Epidermal melanocyte (primary cell): ENCODE results near the gene PAAF1.
"Not testable (repeated sequence)": the region's sequence is repeated elsewhere in the genome, so short reads cannot be mapped to it uniquely, and the experiment has no call there.

Experiments used
- DNase-seq: peaks from one replicate; pipeline ENCODE4 v3.0.0; 2011; ENCODE audit warnings: low spot score; ENCODE audit not compliant: insufficient read length

PAAF1 gene

DNA sequence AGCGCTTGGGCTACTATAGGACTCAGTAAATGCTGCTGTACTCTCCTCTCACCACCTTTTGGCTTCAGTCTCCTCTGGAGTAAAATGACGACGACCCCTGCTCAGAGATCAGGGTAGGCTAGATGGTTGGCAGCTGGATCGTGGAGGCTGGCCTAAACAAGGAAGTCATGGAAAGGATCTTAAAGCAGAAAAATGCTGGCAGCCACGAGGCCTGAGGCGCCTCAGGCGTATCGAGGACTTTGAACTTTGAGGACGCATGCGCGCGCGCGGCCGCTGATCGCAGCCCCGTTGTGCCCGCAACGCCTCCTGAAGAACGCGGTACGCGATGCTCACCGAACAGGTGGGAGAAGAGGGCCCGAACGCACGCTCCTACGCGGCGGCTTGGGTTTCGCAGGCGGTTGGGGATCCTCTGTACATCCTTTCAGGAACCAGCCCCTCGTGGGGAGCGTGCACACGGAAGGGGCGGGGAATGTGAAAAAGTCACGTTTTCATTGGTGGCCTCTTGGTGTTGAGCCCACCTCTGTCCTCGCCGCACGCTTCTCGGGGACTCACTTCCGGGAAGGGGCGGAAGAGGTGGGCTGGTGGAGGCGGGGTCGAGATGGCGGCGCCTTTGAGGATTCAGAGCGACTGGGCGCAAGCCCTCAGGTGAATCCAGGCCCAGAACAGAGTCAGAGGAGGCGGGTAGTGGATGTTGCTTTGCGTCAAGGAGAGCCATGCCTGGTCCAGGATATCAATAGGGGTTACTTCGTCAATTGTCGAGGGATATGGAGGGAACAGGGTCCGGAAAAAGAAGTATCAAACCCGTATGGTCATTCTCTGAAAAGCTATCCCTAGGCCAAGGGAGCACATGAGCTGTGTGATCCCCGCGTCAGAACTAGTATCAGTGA is at the start of gene PAAF1, which contains the start of gene COA4:
Gene PAAF1 (plus strand): TSS at position 576 of the 887 bp plus-strand sequence. CDS start 23 bp downstream, at position 599.
Gene COA4 (minus strand): TSS at position 423 of the 887 bp plus-strand sequence. CDS start 3,468 bp downstream, outside the sequence.
- DNase-seq: peak; percentile 84

- DNase-seq: no peak
Observed at GRCh38 chr11:73830261-73830660, 46.5 kb upstream of the PAAF1 start.

GRCh38 chr11:73833067-73833466 is 43.7 kb upstream of the PAAF1 start:
- no peak for DNase-seq

DNA sequence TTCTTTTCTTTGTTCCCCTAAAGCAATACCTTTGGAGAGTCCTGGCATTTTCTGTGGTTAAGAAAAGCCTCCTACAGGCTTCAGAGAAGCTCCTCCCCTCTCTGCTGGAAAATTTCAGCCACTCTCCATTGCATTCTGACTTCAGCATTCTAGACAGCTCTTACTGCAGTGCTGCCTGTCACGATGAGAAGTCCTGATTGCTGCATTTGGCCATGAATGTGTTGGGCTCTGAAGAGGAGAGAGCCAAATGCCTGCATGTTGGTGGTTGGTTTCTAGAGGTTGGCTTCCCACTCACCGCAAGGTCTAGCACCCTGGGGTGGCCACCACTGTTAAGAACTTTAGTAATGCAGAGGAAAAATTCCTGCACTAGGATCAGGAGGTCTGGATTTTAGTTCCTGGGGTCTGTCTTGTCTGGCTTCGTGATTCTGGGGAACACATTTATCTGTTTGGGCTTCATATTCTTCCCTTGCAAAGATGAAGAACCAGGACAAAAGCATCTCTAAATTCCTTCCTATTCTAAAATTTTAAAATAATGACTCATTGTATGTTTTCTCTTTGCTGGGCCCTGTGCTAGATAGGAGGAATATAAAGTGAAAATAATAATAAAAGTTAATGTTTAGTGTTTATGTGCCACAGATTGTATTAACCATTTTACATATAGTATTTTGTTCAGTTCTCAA is 38.2 kb upstream of the PAAF1 start:
- DNase-seq: no peak

DNA sequence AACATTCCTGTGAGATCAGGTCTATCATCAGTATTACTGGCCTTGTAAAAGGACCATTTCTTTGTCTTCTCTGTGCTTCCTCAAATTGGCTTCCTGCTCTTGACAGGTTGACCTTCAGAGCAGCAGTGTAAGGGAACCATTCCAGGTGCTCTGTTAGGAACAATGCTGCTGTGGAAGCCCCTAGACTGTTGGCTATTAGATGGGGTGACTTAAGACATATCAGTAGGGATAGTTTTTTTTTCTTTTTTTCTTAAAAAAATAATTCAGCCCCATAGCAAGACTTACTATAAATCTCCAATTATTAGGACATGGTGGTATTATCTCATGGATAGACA is 37.7 kb upstream of the PAAF1 start:
- DNase-seq: no peak

GRCh38 chr11:73851046-73851764 is 25.6 kb upstream of the PAAF1 start:
- DNase-seq: no peak

GRCh38 chr11:73852049-73852448 is 24.8 kb upstream of the PAAF1 start:
- DNase-seq: no peak

DNA sequence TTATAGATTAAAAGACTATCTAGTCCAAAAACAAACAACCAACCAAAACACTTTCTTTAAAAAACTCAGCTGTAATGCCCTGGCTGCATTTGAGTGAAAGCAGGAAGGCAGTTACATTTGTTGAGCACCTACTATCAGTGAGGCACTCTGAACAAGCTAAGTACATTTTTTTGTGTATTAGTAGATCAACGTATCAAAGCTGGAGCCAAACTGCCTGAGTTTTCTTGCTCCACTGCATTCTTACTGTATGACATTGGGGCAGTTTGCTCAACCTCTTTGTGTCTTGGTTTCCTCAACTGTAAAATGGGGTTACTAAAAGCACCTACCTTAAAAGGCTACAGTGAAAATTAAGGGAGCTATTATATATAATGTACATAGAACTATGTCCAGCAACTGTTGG is 22.1 kb upstream of the PAAF1 start:
- DNase-seq: no peak

DNA sequence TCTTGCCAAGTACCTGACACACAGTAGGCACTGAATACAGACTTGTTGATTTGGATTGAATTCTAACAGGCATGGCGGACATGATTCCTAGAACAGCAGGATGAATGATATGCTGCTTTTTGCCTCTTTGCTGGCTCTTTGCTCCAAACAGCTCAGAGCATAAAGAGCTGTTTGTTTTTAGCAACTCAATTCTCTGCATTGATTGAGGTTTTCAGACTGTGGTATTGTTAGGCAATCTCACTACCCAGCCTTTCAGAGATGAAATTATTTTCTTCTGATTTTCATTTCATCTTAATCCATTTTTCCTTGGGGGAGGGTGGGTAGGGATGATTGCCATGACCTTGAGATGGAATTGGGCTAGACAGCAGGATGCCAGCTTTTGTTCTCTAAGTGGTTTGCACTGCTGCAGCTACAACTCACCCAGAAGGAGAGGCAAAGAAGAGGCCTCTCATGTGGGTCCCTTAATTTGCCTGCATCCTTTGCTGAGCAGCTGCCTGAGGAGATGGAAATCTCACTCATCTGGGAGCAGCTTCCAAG is 20.7 kb upstream of the PAAF1 start:
- DNase-seq: peak; percentile 34

DNA sequence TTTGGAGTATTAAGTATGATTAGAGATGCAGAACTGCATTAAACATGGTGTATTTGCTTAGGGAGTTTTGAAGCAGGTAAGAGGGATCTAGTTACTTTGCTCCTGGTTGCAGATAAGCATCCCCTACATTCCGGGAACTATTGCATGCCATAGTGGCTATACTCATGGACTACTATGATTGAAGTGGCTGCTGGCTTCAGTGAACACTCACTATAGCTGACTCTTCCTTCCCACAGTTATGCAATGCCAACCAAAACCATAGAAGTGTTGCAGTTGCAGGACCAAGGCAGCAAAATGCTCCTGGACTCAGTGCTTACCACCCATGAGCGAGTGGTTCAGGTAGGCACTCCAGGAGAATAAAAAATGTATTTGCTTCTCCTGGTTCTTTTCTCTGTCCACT is 17.1 kb upstream of the PAAF1 start:
- DNase-seq: no peak

GRCh38 chr11:73860202-73860601 is 16.6 kb upstream of the PAAF1 start:
- DNase-seq: no peak

DNA sequence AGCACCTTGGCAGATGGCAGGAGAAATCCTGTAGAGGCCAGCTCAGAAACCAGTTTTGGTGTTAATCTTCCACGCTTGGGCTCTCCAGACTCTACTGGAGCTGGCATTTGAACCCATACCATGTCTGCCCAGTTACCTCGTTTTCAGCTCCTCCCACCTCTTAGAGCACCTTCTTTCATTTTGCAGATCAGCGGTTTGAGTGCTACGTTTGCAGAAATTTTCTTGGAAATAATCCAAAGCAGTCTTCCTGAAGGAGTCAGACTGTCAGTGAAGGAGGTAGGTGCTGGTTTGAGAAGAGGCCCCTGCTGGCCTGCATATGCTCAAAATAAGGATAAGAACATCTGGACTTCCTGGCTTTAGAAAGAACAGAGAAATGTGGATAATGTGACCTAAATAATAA is 13.8 kb upstream of the PAAF1 start:
- DNase-seq: no peak

GRCh38 chr11:73866095-73866579 is 10.7 kb upstream of the PAAF1 start:
- DNase-seq: no peak

GRCh38 chr11:73866586-73866996 is 10.2 kb upstream of the PAAF1 start:
- DNase-seq: no peak

DNA sequence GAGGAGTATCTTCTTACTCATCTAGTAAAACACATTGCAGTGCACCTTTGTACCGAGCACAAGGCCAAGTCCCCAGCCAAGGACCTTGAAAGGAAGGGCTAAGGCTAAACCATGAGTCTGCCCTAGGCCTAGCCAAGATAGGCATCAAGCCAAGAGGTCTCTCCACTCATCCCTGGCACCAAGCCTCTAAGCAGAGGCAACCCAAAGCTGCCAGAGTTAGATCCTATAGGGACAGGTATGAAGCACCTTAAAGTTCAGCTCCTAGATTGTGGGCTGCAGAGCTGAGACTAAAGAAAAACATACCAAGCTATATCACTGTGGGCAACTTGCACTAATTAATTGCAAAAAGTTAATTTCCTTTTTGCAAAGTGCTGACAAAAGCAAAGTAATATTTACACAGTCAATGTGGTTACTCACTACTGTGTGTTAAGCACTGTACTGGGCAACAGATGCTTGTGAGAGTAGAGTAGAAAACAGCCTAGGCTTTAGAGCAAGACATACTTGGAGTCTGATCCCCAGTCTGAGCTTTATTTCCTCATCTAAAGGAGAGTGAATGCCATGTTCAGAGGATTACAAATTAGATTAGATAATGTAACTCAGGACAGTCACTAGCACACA is 7.4 kb upstream of the PAAF1 start:
- no peak for DNase-seq

DNA sequence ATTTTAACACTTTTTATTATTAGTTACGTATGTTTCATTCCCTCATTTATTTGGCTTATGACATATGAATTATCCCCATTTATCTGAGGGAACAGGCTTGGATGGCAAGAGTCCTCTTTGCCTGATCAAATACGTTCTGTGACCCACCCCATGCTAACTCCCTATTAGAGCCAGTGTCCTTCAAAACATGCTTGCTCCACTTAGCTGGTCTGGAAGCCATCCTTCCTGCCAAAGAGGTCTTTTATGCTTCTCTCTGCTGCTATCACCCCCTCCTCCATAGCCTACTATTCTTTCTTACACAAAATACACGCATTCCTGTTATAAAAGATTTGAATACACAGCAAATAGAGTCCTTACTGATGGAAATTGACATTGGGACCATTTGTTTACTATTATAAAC is 6.5 kb upstream of the PAAF1 start:
- no peak for DNase-seq

GRCh38 chr11:73872749-73873357 is 3.9 kb upstream of the PAAF1 start:
- DNase-seq: no peak

GRCh38 chr11:73875380-73875779 is 1.4 kb upstream of the PAAF1 start:
- DNase-seq: no peak

DNA sequence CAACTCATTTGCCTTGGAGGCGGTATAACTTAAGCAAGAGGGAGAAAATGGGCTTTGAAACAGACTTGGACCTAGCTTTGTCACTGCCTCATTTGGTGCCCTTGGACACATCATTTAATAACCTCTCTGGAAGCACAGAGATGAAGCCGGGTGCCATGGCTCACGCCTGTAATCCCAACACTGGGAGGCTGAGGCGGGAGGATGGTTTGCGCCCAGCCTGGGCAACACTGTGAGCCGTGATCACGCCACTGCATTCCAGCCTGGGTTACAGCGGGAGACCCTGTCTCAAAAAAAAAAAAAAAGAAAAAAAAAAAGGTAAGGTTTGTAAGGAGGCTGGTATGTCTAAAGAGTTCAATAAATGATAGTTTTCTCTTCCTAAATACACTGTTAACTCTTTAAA is 959 bp upstream of the PAAF1 start:
- DNase-seq: no peak

- DNase-seq: no peak
Observed at GRCh38 chr11:73878771-73879170, 2.0 kb downstream of the PAAF1 start.

DNA sequence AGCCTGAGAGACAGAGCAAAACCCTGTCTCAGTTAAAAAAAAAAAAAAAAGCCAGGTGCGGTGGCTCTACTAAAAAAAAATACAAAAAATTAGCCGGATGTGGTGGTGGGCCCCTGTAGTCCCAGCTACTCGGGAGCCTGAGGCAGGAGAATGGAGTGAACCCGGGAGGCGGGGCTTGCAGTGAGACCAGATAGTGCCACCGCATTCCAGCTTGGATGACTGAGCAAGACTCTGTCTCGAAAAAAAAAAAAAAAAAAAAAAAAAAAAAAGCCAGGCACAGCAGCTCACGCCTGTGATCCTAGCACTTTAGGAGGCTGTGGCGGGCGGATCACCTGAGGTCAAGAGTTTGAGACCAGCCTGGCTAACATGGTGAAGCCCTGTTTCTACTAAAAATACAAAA is 3.6 kb downstream of the PAAF1 start:
- DNase-seq: not testable (repeated sequence)
